SK-N-SH (cell line): ENCODE measurements around the gene TRUB2.

ENCODE experiments used
- CTCF ChIP-seq: fragments of 200-600 bp; sonication (generic); IDR thresholded peaks from 2 replicates; pipeline ENCODE4 v1.6.1; 2017; ENCODE audit warnings: antibody characterized with exemption, mild to moderate bottlenecking, moderate library complexity
- FOXM1 ChIP-seq: IDR thresholded peaks from 2 replicates; pipeline ENCODE4 v1.4.0; 2012; ENCODE audit warnings: low read depth, mild to moderate bottlenecking
- POLR2AphosphoS5 ChIP-seq: IDR thresholded peaks from 2 replicates; pipeline ENCODE4 v1.6.1; 2012; ENCODE audit warnings: low read depth, low read length
- RAD21 ChIP-seq: IDR thresholded peaks from 2 replicates; pipeline ENCODE4 v1.6.1; 2012; ENCODE audit warnings: mild to moderate bottlenecking, low read length
- SIN3A ChIP-seq: IDR thresholded peaks from 2 replicates; pipeline ENCODE4 v1.6.1; 2012; ENCODE audit warnings: low read depth, mild to moderate bottlenecking, low read length, moderate library complexity, borderline replicate concordance
- YY1 ChIP-seq: IDR thresholded peaks from 2 replicates; pipeline ENCODE4 v1.4.0; 2012; ENCODE audit warnings: low read depth, mild to moderate bottlenecking

- TF ChIP-seq CTCF, result no peak
- TF ChIP-seq POLR2AphosphoS5, result no peak
- no peak for TF ChIP-seq SIN3A
- no peak for TF ChIP-seq FOXM1
- no peak for TF ChIP-seq RAD21
- TF ChIP-seq YY1, result no peak
Observed at GRCh38 chr9:128349772-128350171, 27.5 kb upstream of the TRUB2 start.
